ENCODE results near the gene RNASE12.
A peak's percentile ranks its signal among the peaks of the same experiment; 100 is the strongest.
"Not testable (repeated sequence)": the region's sequence is repeated elsewhere in the genome, so short reads cannot be mapped to it uniquely, and the experiment has no call there.

RNASE12 gene

GRCh38 chr14:20591235-20591634 is at the start of gene RNASE12:
Gene RNASE12, minus strand, starts transcription at chr14:20591376. Its CDS starts 653 bp downstream, at chr14:20590723.
- no peak for DNase-seq (ENCODE audit: low spot score)

GRCh38 chr14:20632831-20633691 is 41.9 kb upstream of the RNASE12 start:
- DNase-seq (ENCODE audit: low spot score) = peak; percentile 75

GRCh38 chr14:20632448-20632830 is 41.3 kb upstream of the RNASE12 start:
- no peak for DNase-seq (ENCODE audit: low spot score)

GRCh38 chr14:20631880-20632389 is 40.8 kb upstream of the RNASE12 start:
- DNase-seq (ENCODE audit: low spot score) = peak; percentile 49

- peak; percentile 35 for DNase-seq (ENCODE audit: low spot score)
Measured at GRCh38 chr14:20631023-20631879, 40.1 kb upstream of the RNASE12 start.

GRCh38 chr14:20630340-20631022 is 39.3 kb upstream of the RNASE12 start:
- no peak for DNase-seq (ENCODE audit: low spot score)

- no peak for DNase-seq (ENCODE audit: low spot score)
Measured at GRCh38 chr14:20628063-20628854, 37.1 kb upstream of the RNASE12 start.

- no peak for DNase-seq (ENCODE audit: low spot score)
Measured at GRCh38 chr14:20627346-20628027, 36.3 kb upstream of the RNASE12 start.

GRCh38 chr14:20626274-20626673 is 35.1 kb upstream of the RNASE12 start:
- no peak for DNase-seq (ENCODE audit: low spot score)

GRCh38 chr14:20624495-20625070 is 33.4 kb upstream of the RNASE12 start:
- peak; percentile 40 for DNase-seq (ENCODE audit: low spot score)

GRCh38 chr14:20623798-20624197 is 32.6 kb upstream of the RNASE12 start:
- no peak for DNase-seq (ENCODE audit: low spot score)

- DNase-seq (ENCODE audit: low spot score) = no peak
Measured at GRCh38 chr14:20622816-20623291, 31.7 kb upstream of the RNASE12 start.

GRCh38 chr14:20620798-20621478 is 29.8 kb upstream of the RNASE12 start:
- DNase-seq (ENCODE audit: low spot score) = no peak

- DNase-seq (ENCODE audit: low spot score) = not testable (repeated sequence)
Measured at GRCh38 chr14:20619688-20620087, 28.5 kb upstream of the RNASE12 start.

GRCh38 chr14:20618271-20618749 is 27.1 kb upstream of the RNASE12 start:
- DNase-seq (ENCODE audit: low spot score) = no peak

GRCh38 chr14:20617138-20618003 is 26.2 kb upstream of the RNASE12 start:
- DNase-seq (ENCODE audit: low spot score) = no peak

- DNase-seq (ENCODE audit: low spot score) = no peak
Measured at GRCh38 chr14:20615996-20616395, 24.8 kb upstream of the RNASE12 start.
